GM18867 (cell line): Measurements from ENCODE around the gene CPSF4.

ENCODE experiments used
- ATAC-seq: cut with Tn5 transposase; IDR thresholded peaks from one replicate; pipeline ENCODE4 v1.9.1; 2021; ENCODE audit warnings: mild to moderate bottlenecking, moderate library complexity; ENCODE audit not compliant: unreplicated experiment

CPSF4 gene

GRCh38 chr7:99446096-99446495 lies 7.4 kb downstream of the CPSF4 start:
- no peak for ATAC-seq

GRCh38 chr7:99447943-99448342 lies 9.2 kb downstream of the CPSF4 start:
- no peak for ATAC-seq

GRCh38 chr7:99448855-99449254 lies 10.1 kb downstream of the CPSF4 start:
- no peak for ATAC-seq

- no peak for ATAC-seq
These were observed 10.6 kb downstream of the CPSF4 start for GRCh38 chr7:99449326-99449725.

GRCh38 chr7:99451936-99452335 lies 13.2 kb downstream of the CPSF4 start:
- ATAC-seq: no peak

GRCh38 chr7:99452541-99452940 lies 13.8 kb downstream of the CPSF4 start:
- no peak for ATAC-seq

- no peak for ATAC-seq
These were observed 14.4 kb downstream of the CPSF4 start for GRCh38 chr7:99453105-99453504.

- ATAC-seq: no peak
These were observed 17.1 kb downstream of the CPSF4 start for GRCh38 chr7:99455874-99456273.

GRCh38 chr7:99456288-99456687 lies 17.5 kb downstream of the CPSF4 start:
- no peak for ATAC-seq

- ATAC-seq: no peak
These were observed 18.4 kb downstream of the CPSF4 start for GRCh38 chr7:99457050-99457649.

- ATAC-seq: no peak
These were observed 19.1 kb downstream of the CPSF4 start for GRCh38 chr7:99457650-99458493.

- no peak for ATAC-seq
These were observed 20.3 kb downstream of the CPSF4 start for GRCh38 chr7:99459087-99459486.

- no peak for ATAC-seq
These were observed 21.9 kb downstream of the CPSF4 start for GRCh38 chr7:99460651-99461050.

- no peak for ATAC-seq
These were observed 22.5 kb downstream of the CPSF4 start for GRCh38 chr7:99461221-99461620.

GRCh38 chr7:99465421-99465768 lies 26.7 kb downstream of the CPSF4 start:
- no peak for ATAC-seq

- ATAC-seq: no peak
These were observed 29.7 kb downstream of the CPSF4 start for GRCh38 chr7:99468336-99468918.

- ATAC-seq: no peak
These were observed 30.8 kb downstream of the CPSF4 start for GRCh38 chr7:99469381-99470065.

GRCh38 chr7:99472561-99473314 lies 34.0 kb downstream of the CPSF4 start, which contains the start of gene ZNF789:
Gene ZNF789 (plus strand): TSS chr7:99472890. CDS start chr7:99476457, 3,567 bp downstream.
- ATAC-seq: peak; percentile 96

- ATAC-seq: no peak
These were observed 34.5 kb downstream of the CPSF4 start for GRCh38 chr7:99473315-99473596.

- ATAC-seq: no peak
These were observed 37.4 kb downstream of the CPSF4 start for GRCh38 chr7:99476107-99476506.
